DND-41 (cell line): ENCODE measurements around the gene FBXO21.

Experiments
- ATAC-seq: fragments of 200-7000 bp; cut with Tn5 transposase; 3 replicates; pipeline ENCODE4 v1.9.1; 2021; ENCODE audit warnings: low read depth; ENCODE audit not compliant: insufficient read depth
- DNase-seq: peaks from one replicate; pipeline ENCODE4 v3.0.0-alpha.2; 2020
- H2AFZ ChIP-seq: 2 replicates; pipeline ENCODE4 v1.6.0; 2012; ENCODE audit warnings: low read depth, low read length
- H3K27ac ChIP-seq: 2 replicates; pipeline ENCODE4 v1.5.1; 2012; ENCODE audit warnings: low read length, inconsistent platforms
- H3K27me3 ChIP-seq: fragments of 200-600 bp; sonication (generic); 2 replicates; pipeline ENCODE4 v1.6.0; 2012; ENCODE audit warnings: low read length, mild to moderate bottlenecking, inconsistent platforms; ENCODE audit not compliant: insufficient read depth, poor library complexity
- H3K36me3 ChIP-seq: 2 replicates; pipeline ENCODE4 v1.5.1; 2012; ENCODE audit warnings: low read length, inconsistent platforms; ENCODE audit not compliant: insufficient read depth
- H3K4me1 ChIP-seq: 2 replicates; pipeline ENCODE4 v1.5.1; 2012; ENCODE audit warnings: mild to moderate bottlenecking, low read length; ENCODE audit not compliant: insufficient read depth
- H3K4me2 ChIP-seq: 2 replicates; pipeline ENCODE4 v1.6.0; 2012; ENCODE audit warnings: mild to moderate bottlenecking, moderate library complexity, low read length, inconsistent platforms; ENCODE audit not compliant: insufficient read depth
- H3K4me3 ChIP-seq, 2 experiments: fragments of 200-600 bp in 1 of 2; shearing (Covaris generic) in 1 of 2; 2 replicates each; pipeline ENCODE4 v1.5.1; 2012 to 2016; ENCODE audit warnings: inconsistent platforms in 2 of 2, low read length in 2 of 2, mild to moderate bottlenecking in 2 of 2, low read depth in 1 of 2, moderate library complexity in 1 of 2
- H3K79me2 ChIP-seq: 2 replicates; pipeline ENCODE4 v1.6.0; 2012; ENCODE audit warnings: low read length, inconsistent platforms; ENCODE audit not compliant: insufficient read depth
- H3K9ac ChIP-seq: 2 replicates; pipeline ENCODE4 v1.6.0; 2012; ENCODE audit warnings: low read depth, mild to moderate bottlenecking, inconsistent platforms, low read length, moderate library complexity
- H3K9me3 ChIP-seq: 2 replicates; pipeline ENCODE4 v1.5.1; 2012; ENCODE audit warnings: low read length, moderate library complexity, mild to moderate bottlenecking, inconsistent platforms; ENCODE audit not compliant: insufficient read depth, severe bottlenecking
- H4K20me1 ChIP-seq: 2 replicates; pipeline ENCODE4 v1.6.0; 2012; ENCODE audit warnings: low read length; ENCODE audit not compliant: insufficient read depth
- EZH2 ChIP-seq: IDR thresholded peaks from 3 replicates; pipeline ENCODE4 v1.6.1; 2012; ENCODE audit warnings: borderline replicate concordance, low read depth, mild to moderate bottlenecking, moderate library complexity, low read length, inconsistent platforms; ENCODE audit not compliant: severe bottlenecking
- TF ChIP-seq, protein P1 (sequence below): IDR thresholded peaks from 2 replicates; pipeline ENCODE4 v1.5.1; 2012; ENCODE audit warnings: borderline replicate concordance, low read length, moderate library complexity, mild to moderate bottlenecking; ENCODE audit not compliant: poor library complexity, severe bottlenecking; ENCODE audit errors: extremely low read depth

FBXO21 gene

DNA sequence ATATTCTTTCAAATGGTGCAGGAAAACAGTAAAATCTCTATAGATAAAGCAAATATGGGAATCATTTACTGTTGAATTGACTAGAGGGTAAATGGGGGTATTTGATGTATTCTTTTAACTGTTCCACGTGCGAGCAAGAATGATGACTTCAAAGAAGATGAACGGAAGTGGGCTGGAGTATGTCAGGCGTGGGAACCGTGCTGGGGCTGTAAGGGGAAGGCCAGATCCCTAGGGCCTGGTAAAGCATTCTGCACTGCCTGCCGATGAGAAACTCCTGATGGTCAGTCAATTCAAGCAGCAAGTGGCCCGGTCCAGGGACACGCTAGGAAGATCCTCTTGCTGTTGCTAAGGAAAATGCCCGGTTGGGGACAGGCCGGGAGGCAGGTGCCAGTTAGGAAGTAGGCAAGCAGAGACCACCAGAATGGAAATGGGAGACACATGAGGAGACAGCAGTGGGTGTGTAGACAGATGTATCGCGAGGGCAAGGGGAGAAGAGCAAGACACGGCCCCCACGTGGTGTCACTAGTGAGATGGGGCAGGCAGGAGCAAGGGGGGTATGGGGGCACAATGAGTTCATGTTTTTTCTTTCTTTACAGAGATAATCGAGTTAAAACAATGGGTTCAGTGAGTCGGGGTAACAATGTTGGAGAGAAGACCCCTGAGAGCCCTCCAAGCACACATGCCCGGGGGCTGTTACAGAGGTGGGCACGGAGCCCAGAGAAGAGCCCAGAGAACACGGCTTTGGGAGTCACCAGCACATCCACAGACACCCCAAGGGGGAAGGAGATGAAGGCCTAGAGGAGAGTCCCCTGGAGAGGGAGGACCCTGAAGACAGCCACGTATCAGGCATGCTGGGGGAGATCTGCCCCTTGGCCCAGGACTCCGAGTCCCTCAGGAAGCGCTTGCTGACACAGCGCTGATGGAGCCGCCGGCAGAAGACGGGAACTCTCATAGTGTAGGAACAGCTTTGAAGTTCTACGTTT is 37.2 kb downstream of the FBXO21 start:
- no peaks in the 10 kb centered on the region for H3K27me3 ChIP-seq
- H3K4me1 ChIP-seq, result peaks cover 39% of the 10 kb centered on the region
- H3K36me3 ChIP-seq, result peaks cover 84% of the 10 kb centered on the region
- ATAC-seq (peak; percentile 96), DNase-seq (peak; percentile 83)
- H3K79me2 ChIP-seq, result peaks cover 12% of the 10 kb centered on the region
- H3K9me3 ChIP-seq, result no peaks in the 10 kb centered on the region
- H2AFZ ChIP-seq, result peak overlapping the region; percentile 60; the same call in 1 of the 2 replicates
- peak overlapping the region in 1 of 2 experiments; percentile 5; a peak in 1 of 4 replicates for H3K4me3 ChIP-seq
- peak overlapping the region; percentile 26; the same call in 1 of the 2 replicates for H3K9ac ChIP-seq
- peak overlapping the region; percentile 51 for H3K4me2 ChIP-seq
- peaks cover 11% of the 10 kb centered on the region for H4K20me1 ChIP-seq
- TF ChIP-seq EZH2, result no peak
- TF ChIP-seq, protein P1, sequence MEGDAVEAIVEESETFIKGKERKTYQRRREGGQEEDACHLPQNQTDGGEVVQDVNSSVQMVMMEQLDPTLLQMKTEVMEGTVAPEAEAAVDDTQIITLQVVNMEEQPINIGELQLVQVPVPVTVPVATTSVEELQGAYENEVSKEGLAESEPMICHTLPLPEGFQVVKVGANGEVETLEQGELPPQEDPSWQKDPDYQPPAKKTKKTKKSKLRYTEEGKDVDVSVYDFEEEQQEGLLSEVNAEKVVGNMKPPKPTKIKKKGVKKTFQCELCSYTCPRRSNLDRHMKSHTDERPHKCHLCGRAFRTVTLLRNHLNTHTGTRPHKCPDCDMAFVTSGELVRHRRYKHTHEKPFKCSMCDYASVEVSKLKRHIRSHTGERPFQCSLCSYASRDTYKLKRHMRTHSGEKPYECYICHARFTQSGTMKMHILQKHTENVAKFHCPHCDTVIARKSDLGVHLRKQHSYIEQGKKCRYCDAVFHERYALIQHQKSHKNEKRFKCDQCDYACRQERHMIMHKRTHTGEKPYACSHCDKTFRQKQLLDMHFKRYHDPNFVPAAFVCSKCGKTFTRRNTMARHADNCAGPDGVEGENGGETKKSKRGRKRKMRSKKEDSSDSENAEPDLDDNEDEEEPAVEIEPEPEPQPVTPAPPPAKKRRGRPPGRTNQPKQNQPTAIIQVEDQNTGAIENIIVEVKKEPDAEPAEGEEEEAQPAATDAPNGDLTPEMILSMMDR, result peak; percentile 27
- peak overlapping the region; percentile 82 for H3K27ac ChIP-seq

DNA sequence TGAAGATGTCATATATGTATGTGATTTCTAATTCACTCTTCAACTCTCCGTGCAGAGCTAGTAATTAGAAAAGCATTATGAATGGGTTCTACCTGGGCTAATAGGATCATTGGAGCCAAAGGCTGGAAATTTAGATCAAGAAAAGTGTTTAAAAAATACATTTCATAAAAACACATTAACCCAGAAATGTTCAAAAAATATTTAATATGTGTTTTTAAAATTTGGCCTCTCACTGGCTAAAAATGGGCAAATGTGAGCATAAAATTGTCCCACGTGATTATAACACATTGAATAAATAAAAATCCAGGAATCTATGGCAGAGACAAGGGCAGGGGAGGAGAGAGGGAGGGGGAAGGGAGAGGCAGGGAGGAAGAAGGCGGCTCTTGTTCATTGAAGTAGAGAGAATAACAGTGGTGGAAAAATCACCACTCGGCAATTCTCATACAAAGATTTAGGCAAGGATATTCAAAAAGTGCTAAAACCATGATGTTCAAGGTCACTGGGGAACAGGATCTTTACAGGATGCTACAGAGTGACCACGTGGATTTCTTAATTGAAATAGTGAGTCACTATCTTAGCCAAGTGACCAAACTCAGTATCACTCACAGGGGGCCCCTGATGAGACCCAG is 38.8 kb downstream of the FBXO21 start:
- Histone ChIP-seq H3K27ac (peak overlapping the region; percentile 82), H3K4me3 (no peak overlapping the region), H4K20me1 (peaks cover 11% of the 10 kb centered on the region), H3K4me1 (peaks cover 39% of the 10 kb centered on the region), H2AFZ (no peak overlapping the region), H3K27me3 (no peaks in the 10 kb centered on the region), H3K79me2 (peaks cover 12% of the 10 kb centered on the region), H3K9me3 (no peaks in the 10 kb centered on the region), H3K9ac (no peak overlapping the region), H3K4me2 (no peak overlapping the region), H3K36me3 (peaks cover 78% of the 10 kb centered on the region)
- DNase-seq, result no peak
- no peak for ATAC-seq
- no peak for TF ChIP-seq EZH2
- TF ChIP-seq, protein P1, result no peak

DNA sequence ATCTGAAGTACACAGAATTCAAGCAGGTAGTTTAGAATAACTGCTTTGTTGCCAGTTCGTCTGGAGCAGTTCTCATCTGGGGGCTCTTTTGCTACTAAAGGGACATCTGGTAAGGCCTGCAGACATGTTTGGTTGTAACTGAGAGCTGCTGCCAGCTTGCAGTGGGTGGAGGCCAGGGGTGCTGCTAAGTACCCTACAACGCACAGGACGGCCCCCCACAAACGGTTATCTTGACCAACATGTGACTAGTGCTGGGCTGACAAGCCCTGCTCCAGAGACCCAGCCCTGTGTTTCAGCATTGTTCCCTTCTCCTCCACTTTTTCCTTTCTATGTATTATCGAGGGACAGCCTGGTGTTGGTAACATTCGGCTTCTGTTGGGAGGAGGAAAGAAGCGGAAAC is 40.8 kb downstream of the FBXO21 start:
- H3K27me3 ChIP-seq, result no peaks in the 10 kb centered on the region
- no peak overlapping the region for H3K27ac ChIP-seq
- ATAC-seq (no peak), DNase-seq (no peak)
- no peak overlapping the region for H3K4me3 ChIP-seq
- H3K79me2 ChIP-seq, result peaks cover 12% of the 10 kb centered on the region
- peaks cover 12% of the 10 kb centered on the region for H4K20me1 ChIP-seq
- no peak for TF ChIP-seq EZH2
- TF ChIP-seq, protein P1, result no peak
- no peak overlapping the region for H2AFZ ChIP-seq
- peaks cover 29% of the 10 kb centered on the region for H3K4me1 ChIP-seq
- no peak overlapping the region for H3K9ac ChIP-seq
- peaks cover 75% of the 10 kb centered on the region for H3K36me3 ChIP-seq
- H3K4me2 ChIP-seq, result no peak overlapping the region
- H3K9me3 ChIP-seq, result no peaks in the 10 kb centered on the region
